GM23338 (cell line): ENCODE measurements around the gene ZNF440.

Source experiments
- EZH2 ChIP-seq: fragments of 200-600 bp; sonication (generic); IDR thresholded peaks from one replicate; pipeline ENCODE4 v1.8.0; 2017; ENCODE audit warnings: antibody characterized with exemption, mild to moderate bottlenecking, low read depth; ENCODE audit not compliant: unreplicated experiment
- EZH2phosphoT487 ChIP-seq: fragments of 200-600 bp; sonication (generic); IDR thresholded peaks from one replicate; pipeline ENCODE4 v1.8.1; 2018; ENCODE audit warnings: antibody characterized with exemption; ENCODE audit not compliant: unreplicated experiment
- POLR2AphosphoS5 ChIP-seq: IDR thresholded peaks from 2 replicates; pipeline ENCODE4 v1.6.1; 2016; ENCODE audit warnings: antibody characterized with exemption, low read depth
- TF ChIP-seq, protein P1 (sequence below): IDR thresholded peaks from one replicate; pipeline ENCODE4 v1.6.1; 2018; ENCODE audit warnings: antibody characterized with exemption; ENCODE audit not compliant: unreplicated experiment
- TF ChIP-seq, protein P2 (sequence below), 2 experiments: fragments of 200-600 bp in 1 of 2; sonication (generic) in 1 of 2; conservative IDR thresholded peaks; 2 replicates each; pipeline versions ENCODE4 v1.5.1 to v1.6.1; 2016 to 2017; ENCODE audit warnings: antibody characterized with exemption in 2 of 2, low read depth in 2 of 2, mild to moderate bottlenecking in 2 of 2, moderate library complexity in 1 of 2

- TF ChIP-seq, protein P1, sequence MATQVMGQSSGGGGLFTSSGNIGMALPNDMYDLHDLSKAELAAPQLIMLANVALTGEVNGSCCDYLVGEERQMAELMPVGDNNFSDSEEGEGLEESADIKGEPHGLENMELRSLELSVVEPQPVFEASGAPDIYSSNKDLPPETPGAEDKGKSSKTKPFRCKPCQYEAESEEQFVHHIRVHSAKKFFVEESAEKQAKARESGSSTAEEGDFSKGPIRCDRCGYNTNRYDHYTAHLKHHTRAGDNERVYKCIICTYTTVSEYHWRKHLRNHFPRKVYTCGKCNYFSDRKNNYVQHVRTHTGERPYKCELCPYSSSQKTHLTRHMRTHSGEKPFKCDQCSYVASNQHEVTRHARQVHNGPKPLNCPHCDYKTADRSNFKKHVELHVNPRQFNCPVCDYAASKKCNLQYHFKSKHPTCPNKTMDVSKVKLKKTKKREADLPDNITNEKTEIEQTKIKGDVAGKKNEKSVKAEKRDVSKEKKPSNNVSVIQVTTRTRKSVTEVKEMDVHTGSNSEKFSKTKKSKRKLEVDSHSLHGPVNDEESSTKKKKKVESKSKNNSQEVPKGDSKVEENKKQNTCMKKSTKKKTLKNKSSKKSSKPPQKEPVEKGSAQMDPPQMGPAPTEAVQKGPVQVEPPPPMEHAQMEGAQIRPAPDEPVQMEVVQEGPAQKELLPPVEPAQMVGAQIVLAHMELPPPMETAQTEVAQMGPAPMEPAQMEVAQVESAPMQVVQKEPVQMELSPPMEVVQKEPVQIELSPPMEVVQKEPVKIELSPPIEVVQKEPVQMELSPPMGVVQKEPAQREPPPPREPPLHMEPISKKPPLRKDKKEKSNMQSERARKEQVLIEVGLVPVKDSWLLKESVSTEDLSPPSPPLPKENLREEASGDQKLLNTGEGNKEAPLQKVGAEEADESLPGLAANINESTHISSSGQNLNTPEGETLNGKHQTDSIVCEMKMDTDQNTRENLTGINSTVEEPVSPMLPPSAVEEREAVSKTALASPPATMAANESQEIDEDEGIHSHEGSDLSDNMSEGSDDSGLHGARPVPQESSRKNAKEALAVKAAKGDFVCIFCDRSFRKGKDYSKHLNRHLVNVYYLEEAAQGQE, result no peak
- TF ChIP-seq POLR2AphosphoS5 (no peak), EZH2 (no peak), EZH2phosphoT487 (no peak)
- TF ChIP-seq, protein P2, sequence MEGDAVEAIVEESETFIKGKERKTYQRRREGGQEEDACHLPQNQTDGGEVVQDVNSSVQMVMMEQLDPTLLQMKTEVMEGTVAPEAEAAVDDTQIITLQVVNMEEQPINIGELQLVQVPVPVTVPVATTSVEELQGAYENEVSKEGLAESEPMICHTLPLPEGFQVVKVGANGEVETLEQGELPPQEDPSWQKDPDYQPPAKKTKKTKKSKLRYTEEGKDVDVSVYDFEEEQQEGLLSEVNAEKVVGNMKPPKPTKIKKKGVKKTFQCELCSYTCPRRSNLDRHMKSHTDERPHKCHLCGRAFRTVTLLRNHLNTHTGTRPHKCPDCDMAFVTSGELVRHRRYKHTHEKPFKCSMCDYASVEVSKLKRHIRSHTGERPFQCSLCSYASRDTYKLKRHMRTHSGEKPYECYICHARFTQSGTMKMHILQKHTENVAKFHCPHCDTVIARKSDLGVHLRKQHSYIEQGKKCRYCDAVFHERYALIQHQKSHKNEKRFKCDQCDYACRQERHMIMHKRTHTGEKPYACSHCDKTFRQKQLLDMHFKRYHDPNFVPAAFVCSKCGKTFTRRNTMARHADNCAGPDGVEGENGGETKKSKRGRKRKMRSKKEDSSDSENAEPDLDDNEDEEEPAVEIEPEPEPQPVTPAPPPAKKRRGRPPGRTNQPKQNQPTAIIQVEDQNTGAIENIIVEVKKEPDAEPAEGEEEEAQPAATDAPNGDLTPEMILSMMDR (conservative IDR thresholded peaks at IDR 0.05; ENCODE audit: low read depth in 2 of 2), result no peak
Measured at GRCh38 chr19:11861301-11861700, 47.2 kb downstream of the ZNF440 start.
